K562 (cell line): Measurements from ENCODE around the gene TMEM273.

ENCODE experiments used
- ELF4 ChIP-seq: fragments of 450-650 bp; formaldehyde crosslinking; IDR thresholded peaks from 2 replicates; pipeline ENCODE4 v1.4.0; 2022; ENCODE audit warnings: missing genetic modification characterization
- FOS ChIP-seq: IDR thresholded peaks from 3 replicates; pipeline ENCODE4 v1.6.1; 2011; ENCODE audit not compliant: insufficient read length; ENCODE audit errors: extremely low read depth
- KAT8 ChIP-seq: fragments of 450-650 bp; IDR thresholded peaks from 2 replicates; pipeline ENCODE4 v1.6.1; 2016; ENCODE audit warnings: low read depth, mild to moderate bottlenecking
- POLR2AphosphoS5 ChIP-seq: IDR thresholded peaks from 2 replicates; pipeline ENCODE4 v1.6.1; 2011; ENCODE audit warnings: mild to moderate bottlenecking, low read depth, low read length, moderate library complexity; ENCODE audit not compliant: control insufficient read depth, insufficient read depth
- TF ChIP-seq, protein P1 (sequence below), 3 experiments: IDR thresholded peaks in 2 of 3; conservative IDR thresholded peaks in 1 of 3; 2 replicates each; pipeline ENCODE4 v1.5.1; 2011 to 2012; ENCODE audit warnings: low read length in 3 of 3, mild to moderate bottlenecking in 3 of 3, control low read depth in 2 of 3, improper control_type of control experiment in 1 of 3, inconsistent platforms in 1 of 3, low read depth in 1 of 3, mixed read lengths in 1 of 3, moderate library complexity in 1 of 3; ENCODE audit not compliant: insufficient read depth in 2 of 3
- TF ChIP-seq, protein P2 (sequence below): conservative IDR thresholded peaks from 2 replicates; pipeline ENCODE4 v1.6.1; 2011; ENCODE audit warnings: low read depth, mild to moderate bottlenecking, low read length; ENCODE audit not compliant: control insufficient read depth
- TF ChIP-seq, protein P3 (sequence below): sonication (generic); formaldehyde crosslinking; IDR thresholded peaks from 2 replicates; pipeline ENCODE4 v1.8.1; 2022; ENCODE audit warnings: missing genetic modification reagents

DNA sequence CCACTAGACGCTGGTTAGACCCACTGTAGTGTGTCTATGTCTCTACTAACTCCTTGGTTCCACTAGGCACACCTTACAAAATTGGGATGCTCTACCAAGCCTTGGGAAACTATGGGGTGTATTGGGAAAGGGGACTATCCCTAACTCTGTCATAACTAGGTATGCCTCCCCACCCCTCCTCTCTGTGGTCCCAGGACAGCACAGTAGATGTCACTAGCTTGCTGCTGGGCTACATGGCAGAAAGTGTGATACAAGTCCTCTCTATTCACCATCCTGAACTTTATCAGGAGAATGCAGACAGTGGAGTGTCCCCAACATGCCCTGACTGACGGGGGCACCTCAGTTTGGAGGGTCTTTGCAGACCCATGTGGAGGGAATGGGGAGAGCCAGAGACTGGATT is 30.3 kb upstream of the TMEM273 start:
- TF ChIP-seq, protein P1, sequence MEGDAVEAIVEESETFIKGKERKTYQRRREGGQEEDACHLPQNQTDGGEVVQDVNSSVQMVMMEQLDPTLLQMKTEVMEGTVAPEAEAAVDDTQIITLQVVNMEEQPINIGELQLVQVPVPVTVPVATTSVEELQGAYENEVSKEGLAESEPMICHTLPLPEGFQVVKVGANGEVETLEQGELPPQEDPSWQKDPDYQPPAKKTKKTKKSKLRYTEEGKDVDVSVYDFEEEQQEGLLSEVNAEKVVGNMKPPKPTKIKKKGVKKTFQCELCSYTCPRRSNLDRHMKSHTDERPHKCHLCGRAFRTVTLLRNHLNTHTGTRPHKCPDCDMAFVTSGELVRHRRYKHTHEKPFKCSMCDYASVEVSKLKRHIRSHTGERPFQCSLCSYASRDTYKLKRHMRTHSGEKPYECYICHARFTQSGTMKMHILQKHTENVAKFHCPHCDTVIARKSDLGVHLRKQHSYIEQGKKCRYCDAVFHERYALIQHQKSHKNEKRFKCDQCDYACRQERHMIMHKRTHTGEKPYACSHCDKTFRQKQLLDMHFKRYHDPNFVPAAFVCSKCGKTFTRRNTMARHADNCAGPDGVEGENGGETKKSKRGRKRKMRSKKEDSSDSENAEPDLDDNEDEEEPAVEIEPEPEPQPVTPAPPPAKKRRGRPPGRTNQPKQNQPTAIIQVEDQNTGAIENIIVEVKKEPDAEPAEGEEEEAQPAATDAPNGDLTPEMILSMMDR (IDR thresholded peaks at IDR 0.05 in 2 of 3, conservative IDR thresholded peaks at IDR 0.05 in 1 of 3; ENCODE audit: insufficient read depth in 2 of 3, low read depth in 1 of 3, low read length in 3 of 3) = peak; percentile 37 to 54 (median 47)
- no peak for TF ChIP-seq ELF4 (CRISPR knock-in tag)
- no peak for TF ChIP-seq FOS
- TF ChIP-seq, protein P2, sequence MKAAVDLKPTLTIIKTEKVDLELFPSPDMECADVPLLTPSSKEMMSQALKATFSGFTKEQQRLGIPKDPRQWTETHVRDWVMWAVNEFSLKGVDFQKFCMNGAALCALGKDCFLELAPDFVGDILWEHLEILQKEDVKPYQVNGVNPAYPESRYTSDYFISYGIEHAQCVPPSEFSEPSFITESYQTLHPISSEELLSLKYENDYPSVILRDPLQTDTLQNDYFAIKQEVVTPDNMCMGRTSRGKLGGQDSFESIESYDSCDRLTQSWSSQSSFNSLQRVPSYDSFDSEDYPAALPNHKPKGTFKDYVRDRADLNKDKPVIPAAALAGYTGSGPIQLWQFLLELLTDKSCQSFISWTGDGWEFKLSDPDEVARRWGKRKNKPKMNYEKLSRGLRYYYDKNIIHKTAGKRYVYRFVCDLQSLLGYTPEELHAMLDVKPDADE = no peak
- TF ChIP-seq KAT8 = no peak
- no peak for TF ChIP-seq POLR2AphosphoS5
- TF ChIP-seq, protein P3, sequence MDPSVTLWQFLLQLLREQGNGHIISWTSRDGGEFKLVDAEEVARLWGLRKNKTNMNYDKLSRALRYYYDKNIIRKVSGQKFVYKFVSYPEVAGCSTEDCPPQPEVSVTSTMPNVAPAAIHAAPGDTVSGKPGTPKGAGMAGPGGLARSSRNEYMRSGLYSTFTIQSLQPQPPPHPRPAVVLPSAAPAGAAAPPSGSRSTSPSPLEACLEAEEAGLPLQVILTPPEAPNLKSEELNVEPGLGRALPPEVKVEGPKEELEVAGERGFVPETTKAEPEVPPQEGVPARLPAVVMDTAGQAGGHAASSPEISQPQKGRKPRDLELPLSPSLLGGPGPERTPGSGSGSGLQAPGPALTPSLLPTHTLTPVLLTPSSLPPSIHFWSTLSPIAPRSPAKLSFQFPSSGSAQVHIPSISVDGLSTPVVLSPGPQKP = no peak
